Middle frontal gyrus (tissue), 1 donor: ENCODE measurements around the gene SIK2.
A peak's percentile ranks its signal among the peaks of the same experiment; 100 is the strongest.

Experiments used
- DNase-seq: peaks from one replicate; pipeline ENCODE4 v3.0.0-alpha.2; 2015; ENCODE audit warnings: low spot score; ENCODE audit errors: extremely low spot score

SIK2 gene

GRCh38 chr11:111729071-111729830 is 127.0 kb downstream of the SIK2 start:
- DNase-seq, result no peak

GRCh38 chr11:111729831-111730311 is 127.6 kb downstream of the SIK2 start:
- DNase-seq, result no peak

DNA sequence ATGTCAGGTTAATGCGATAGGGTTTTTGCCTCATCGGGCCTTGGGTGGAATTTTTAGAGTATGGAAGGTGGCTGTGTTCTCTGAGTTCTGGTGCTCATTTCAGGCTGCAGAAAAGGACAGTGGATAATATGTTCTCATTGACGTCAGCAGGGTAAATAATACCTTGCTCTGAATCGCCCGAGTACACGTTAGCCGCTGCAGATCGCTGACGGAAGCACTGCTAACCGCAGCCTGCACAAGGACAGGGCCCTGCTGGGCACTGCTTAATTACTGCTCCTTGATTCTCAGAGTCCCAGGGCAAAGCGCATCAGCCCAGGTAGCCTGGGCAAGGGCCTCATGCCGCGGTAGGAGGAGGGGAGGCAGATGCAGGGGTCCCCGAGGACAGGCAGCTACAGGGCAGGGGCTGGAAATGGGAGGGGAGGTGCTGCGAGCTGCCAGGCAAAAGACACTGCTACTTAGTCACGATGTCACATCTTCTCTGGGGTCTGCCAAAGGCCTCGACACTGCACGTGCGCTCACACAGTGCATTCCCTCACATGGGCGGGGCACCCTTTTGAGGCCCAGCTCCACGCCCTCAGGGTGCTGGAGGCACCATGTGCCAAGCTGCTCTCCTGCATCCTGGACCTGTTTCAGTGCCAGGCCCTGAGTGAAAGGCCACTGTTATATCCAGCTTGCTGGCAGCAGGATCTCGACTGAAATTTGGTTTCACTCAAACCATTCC is 128.8 kb downstream of the SIK2 start:
- no peak for DNase-seq

GRCh38 chr11:111731821-111732220 is 129.6 kb downstream of the SIK2 start:
- no peak for DNase-seq

GRCh38 chr11:111733016-111733415 is 130.8 kb downstream of the SIK2 start:
- no peak for DNase-seq

GRCh38 chr11:111733611-111734088 is 131.4 kb downstream of the SIK2 start:
- DNase-seq, result no peak

GRCh38 chr11:111734101-111734953 is 132.1 kb downstream of the SIK2 start:
- DNase-seq, result no peak

DNA sequence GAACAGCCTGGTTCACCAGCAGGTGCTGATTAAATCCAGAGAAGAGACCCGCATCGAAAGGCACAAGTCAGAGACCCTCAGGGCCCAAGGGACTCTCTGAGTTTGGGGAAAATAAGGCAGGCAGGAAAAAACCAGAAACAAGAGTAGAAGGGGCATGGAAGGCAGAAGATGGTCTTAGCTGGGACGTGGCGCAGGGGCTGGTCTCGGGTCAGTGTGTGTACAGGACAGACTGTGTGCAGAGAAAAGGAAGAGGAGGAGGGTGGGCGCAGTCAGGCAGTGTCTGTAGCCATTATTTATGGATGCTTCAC is 132.7 kb downstream of the SIK2 start:
- no peak for DNase-seq

DNA sequence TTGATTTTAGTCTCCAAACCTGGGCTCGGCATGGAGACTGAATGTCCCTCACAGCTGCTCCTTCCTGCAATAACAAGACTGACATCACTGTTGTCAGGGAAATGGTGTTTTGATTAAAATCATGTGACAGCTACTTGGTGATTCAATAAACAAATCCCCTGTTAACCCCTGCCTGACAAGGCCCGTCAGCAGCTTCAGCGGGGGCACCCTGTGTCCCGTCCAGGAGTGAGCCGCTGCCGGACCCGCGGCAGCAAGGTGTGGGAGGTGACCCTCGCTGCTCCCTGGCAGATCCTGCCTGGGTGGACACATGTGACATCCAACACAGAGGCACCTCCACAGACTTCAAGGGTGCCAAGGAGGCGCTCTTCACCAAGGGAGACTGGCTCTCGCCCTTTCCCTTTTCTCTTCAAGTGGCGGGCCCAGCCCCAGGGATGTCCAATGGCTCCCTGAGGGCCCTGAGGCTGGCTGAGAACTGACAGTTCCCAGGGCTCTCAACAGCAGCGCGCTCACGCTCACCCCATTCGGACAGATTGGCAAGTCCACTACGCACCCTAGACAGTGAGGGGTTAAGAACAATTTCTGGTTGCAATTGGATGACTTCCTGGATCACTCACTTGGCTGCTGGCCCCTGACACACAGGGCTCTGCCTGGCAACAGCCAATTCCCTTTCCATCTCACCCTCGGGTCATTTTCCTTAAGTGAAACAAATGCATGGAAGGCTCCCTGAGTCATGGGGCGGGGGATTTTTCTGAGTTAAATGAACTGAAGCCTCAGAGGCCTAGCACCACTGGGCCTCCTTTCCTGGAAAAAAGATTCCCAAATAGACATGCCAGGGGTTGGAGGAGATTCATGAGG is 133.2 kb downstream of the SIK2 start:
- DNase-seq, result peak; percentile 84

- DNase-seq, result no peak
These were observed 133.9 kb downstream of the SIK2 start for GRCh38 chr11:111736181-111736590.

GRCh38 chr11:111736621-111737443 is 134.6 kb downstream of the SIK2 start:
- DNase-seq, result no peak

GRCh38 chr11:111737444-111738210 is 135.4 kb downstream of the SIK2 start:
- DNase-seq, result no peak

DNA sequence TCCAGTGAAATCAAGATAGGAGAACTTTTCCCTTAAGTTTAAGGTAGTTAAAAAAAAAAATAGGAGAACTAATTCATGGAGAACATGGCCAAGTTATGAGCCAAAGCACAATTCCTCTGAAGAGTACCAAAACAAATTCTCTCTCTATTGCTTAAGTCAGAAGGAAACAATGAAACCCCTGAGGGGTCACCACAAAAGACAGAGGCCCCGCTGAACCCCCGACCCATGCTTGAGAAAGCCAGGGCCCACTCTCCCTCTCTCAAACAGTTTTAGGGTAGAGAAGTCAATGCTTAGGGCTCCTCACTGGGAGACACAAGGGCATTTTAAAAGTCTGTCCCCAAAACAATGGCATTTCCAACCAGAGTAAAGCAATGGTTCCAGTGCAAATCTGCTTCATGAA is 137.1 kb downstream of the SIK2 start:
- no peak for DNase-seq

DNA sequence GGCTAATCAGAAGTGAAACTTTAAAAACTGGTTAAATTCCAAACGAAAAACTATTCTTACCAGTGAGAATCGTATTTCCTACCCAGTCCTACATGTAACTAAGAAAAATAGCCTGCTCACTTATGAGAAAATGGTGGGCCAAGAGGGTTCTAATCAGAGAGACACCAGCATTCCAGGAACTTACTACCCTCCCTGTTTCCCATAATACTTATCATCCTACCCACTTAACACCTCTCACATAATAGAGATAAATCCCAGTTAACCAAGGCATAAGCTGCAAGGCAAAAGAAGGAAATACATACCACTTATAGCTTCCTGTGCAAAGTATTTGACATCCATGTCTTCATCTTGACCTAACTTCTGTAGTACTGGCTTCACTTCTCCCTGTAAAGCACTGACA is 139.5 kb downstream of the SIK2 start:
- DNase-seq, result no peak

DNA sequence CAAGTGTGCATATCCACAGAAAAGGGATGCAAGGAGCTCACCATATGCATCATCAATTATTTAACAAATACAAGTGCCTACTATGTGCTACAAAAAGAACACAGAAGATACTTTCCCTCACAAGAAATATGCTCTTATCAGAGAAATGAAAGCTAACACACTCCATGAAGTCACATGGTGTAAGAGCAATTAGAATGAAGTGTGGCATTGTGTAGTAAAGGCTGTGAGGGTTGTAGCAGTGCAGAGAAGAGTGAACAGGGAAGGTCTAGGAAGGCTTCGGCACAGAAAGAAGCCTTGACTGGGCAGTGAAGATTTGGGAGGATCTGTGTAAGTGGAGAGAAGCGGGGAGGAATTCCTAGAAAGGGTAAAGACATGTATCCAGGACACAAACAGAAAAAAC is 141.5 kb downstream of the SIK2 start:
- no peak for DNase-seq

DNA sequence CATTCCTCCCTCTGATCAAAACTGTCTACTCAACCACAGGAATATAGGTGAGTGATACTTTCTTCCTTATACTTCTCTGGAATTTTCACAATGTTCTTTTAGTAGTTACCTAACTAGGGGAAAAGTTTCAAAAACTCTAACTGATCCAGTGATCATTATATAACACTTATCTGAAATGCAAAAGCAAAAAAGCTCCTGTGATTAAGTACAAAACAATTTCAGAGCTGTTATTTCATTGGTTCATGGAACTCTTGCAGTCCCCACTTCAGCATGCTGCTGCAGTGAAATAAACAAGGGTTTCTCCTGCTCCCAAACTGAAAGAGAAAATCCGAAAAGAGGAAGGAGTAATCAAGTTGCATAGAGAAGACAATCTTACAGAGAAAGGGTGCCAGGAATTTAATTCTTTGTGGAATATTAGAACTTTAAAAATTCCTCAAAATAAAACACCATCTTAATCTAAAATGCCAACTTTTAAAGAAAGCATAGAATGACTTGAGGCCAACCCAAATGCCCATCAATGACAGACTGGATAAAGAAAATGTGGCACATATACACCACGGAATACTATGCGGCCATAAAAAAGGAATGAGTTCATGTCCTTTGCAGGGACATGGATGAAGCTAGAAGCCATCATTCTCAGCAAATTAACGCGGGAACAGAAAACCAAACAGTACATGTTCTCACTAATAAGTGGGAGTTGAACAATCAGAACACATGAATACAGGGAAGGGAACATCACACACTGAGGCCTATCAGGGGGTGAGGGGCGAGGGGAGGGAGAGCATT is 143.7 kb downstream of the SIK2 start:
- no peak for DNase-seq

DNA sequence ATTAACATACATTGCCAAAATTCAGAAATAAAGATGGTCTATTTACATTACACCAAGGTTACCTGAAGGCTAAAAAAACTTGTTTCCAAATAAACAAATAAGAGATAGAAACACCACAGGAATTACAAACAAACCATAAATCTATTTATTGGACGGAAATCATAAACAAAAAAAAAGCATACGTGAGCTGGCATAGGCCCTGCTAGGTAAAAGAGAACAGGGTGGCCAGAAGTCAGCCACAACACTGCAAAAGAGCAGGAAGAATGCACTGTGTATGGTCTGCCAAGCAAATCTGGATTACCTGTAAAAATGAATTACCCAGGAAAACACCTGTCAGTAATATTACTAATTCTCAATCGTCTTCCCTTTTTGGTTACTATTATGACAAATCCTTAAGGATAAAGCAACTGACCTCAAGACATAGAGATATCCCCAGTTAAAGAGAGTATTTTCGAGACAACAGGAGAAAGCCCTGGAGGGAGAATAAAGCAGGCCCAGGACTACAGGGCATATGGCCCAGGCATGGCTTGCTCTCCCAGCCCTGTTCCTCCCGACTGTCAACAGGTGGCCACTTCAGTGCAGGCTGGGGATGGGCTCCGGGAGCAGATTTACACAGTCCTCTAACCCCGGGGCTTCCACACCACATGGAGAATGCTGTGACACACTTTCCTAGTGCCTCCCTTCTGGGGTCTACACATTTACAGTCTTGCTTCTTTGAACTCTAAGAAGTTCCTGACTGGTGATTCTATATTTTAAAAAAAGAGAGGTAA is 146.0 kb downstream of the SIK2 start:
- no peak for DNase-seq

- no peak for DNase-seq
These were observed 147.4 kb downstream of the SIK2 start for GRCh38 chr11:111749646-111750045.
